OCI-M2 (cell line): ENCODE results near the gene DPH6.
"Not testable (repeated sequence)": the region's sequence is repeated elsewhere in the genome, so short reads cannot be mapped to it uniquely, and the experiment has no call there.

Source experiments
- DNase-seq: peaks from one replicate; lab custom pipeline; 2025; ENCODE audit not compliant: unreplicated experiment; lab: John Stamatoyannopoulos, UW

DPH6 gene

DNA sequence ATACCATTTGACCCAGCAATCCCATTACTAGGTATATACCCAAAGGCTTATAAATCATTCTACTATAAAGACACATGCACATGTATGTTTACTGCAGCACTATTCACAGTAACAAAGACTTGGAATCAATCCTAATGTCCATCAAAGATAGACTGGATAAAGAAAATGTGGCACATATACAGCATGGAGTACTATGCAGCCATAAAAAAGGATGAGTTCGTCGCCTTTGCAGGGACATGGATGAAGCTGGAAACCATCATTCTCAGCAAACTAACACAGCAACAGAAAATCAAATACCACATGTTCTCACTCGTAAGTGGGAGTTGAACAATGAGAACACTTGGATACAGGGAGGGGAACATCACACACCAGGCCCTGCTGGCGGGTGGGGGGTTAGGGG, 104.7 kb downstream of the DPH6 start:
- not testable (repeated sequence) for DNase-seq

DNA sequence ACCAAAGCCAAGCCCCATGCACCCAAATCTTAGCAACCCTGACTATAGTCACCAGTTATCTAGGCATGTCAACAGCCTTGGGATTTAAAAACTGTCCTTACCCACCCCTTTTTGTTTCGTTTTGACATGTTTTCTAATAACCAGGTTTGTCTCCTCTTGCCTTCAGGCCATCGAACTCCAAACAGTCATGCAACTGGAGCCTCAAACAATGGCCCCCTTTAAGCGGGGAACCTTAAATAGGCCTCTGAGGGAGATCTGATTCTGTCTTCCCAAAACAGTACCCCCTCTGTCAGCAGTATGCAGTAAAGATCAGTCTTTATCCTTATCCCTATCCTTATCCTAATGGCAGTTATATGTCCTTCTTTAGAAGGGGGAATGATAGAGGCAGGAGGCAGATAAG, 105.7 kb downstream of the DPH6 start:
- no peak for DNase-seq

DNA sequence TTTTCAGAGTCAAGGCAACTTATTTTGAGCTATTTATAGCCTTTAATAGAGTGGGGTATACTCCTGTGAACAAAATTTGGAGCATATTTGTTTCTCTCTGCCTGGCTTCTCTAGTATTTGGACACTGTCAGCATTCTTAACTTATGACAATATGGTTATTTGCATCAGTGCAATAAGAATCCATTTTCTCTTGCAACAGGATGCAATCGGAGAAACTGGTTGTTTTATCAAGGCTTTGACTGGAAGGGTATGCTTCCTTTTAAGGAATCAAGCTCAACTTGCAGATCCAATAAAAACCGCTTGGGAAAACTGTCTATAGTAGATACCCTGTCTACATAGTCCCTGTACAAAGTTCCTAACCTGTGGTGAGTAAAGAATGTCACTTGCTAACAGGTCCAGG, 106.7 kb downstream of the DPH6 start:
- DNase-seq: no peak

DNA sequence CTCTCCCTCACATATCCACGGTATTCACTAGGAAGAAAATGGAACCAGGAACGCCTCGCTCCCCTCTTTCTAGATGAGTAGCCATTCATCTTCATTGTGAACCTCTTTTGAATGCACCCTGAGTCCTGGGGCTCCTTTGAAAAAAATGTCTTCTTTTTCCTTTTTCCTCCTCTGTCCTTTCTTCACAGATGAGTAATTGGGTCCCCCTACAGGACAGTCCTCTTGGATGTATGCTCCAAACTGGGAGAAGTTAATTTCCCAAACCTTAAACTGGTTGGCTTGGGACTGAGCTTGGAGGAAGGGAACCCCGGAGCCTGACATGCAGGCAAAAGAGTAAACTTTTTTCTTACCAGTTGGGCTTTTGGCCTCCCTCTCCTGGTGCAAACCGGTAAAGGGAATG, 108.8 kb downstream of the DPH6 start:
- no peak for DNase-seq

DNA sequence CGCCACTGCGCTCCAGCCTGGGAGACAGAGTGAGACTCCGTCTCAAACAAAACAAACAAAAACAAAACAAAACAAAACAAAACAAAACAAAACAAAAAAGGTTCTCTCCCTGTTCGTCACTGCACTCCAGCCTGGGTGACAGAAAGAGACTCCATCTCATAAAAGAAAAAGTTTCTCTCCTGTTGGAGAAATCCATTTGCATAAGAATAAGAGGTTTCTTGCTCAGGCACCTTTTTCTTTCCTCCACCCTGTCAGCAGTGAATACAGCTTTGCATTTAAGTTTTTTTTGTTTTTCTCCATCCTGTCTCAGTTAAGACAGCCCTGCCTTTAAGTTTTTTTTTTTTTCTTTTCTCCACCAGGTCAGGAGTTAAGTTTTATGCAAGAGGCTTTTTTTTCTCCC, 109.5 kb downstream of the DPH6 start:
- DNase-seq: no peak

DNA sequence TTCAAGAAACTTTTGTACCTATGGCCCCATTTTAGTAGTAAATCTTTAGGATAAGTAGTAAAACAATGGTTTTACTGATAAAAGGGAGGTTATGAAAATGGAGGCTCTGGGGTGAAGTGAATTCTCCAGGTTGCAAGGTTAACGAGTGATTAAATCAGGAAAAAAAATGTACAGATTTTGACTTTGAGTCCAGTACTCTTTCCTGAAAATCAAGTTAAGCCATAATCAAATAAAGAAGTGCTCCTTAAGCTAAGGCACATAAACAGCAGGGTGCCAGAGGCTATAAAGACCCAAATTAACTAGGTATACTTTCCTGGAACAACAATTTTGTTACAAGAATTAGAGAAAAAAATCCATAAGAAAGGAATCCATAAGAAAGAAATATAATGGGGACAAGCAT, 114.7 kb downstream of the DPH6 start:
- no peak for DNase-seq

DNA sequence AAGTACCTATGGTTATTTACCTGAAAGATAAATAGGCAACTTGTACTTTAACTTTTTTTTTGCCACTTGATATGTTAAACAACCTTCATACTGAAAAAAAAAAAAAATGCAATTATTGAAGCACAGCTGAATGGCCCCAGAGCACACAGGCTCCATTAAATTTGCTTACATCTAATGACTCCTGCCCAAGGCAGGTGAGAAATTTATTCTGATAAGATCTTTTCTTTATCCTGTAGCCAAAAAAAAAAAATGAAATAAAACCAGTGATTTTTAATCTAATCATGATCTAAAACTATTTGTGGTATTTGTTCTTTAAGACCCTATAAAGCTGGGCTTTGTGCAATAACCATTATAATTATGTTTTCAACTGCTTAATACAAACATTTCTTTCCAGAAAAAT, 115.7 kb downstream of the DPH6 start:
- no peak for DNase-seq

DNA sequence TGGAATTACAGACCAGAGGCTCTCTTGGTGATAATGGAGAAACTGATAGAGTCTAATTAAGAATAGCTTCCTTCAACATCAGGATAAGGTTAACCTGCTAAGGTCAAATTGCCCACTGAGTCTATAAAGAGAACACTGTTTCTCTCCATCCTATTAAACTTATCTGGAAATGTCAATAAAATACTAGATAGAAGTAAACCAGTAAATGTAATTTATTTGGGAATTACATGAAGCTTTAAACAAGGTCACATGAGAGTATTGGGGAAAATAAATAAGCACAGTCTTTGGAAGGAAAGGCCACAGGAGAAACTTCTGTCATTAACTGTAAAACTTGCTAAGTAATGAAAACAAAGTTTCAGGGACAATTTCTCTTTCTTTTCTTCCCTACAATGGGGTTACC, 118.5 kb downstream of the DPH6 start:
- no peak for DNase-seq

DNA sequence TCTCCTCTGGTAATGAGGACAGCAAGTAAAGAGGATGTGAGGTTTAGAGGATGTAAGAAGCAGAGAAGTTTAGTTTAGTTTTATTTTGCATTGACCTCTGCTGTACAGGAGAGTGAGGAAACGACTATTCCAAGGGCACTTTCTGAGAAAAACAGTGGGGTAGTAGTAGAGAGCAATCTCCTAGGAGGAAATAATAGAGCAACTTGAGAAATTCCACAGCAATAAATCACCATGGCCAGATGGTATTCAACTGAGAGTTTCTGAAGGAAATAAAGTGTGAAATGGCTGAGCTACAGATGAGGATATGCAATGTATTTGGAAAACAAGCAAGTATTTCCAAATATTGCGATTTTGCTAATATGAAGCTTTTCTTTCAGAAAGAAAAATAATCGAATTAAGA, 118.9 kb downstream of the DPH6 start:
- DNase-seq: no peak

DNA sequence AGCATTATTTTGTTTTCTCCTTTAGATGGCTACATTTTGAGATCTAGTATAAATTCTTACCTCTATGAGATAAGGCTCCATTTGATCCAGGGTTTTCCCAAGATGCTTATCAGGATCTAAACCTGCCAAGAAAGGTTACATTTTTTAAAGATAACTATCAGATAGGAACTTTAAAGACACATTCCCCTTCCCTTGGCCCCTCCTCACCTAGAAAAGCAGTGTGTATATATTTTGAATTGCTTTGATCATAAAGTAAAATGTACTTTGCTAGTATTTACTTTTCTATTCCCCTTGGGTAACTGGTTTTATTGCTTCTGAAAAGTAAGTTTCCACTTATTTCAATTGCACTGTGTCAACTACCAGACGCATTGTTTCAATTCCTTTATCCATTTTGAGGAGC, 135.2 kb downstream of the DPH6 start:
- DNase-seq: no peak

DNA sequence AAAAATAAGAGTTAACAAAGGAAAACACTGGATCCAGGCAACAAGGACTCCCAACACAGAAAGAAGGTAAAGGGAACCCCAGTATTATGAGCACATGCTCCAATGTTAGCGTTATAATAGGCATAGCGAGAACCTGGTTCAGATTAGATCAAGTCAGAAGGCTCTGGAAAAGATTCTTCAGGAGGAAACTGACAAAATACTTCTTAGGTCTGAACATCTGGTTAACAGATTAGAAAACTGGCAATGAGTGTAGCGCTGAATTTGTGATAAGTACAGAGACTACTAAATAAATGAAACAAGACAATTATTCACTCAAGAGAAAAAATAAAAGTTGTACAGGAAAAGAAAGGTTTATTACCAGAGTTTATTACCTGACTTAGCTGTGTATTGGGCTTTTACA, 146.1 kb downstream of the DPH6 start:
- DNase-seq: no peak

DNA sequence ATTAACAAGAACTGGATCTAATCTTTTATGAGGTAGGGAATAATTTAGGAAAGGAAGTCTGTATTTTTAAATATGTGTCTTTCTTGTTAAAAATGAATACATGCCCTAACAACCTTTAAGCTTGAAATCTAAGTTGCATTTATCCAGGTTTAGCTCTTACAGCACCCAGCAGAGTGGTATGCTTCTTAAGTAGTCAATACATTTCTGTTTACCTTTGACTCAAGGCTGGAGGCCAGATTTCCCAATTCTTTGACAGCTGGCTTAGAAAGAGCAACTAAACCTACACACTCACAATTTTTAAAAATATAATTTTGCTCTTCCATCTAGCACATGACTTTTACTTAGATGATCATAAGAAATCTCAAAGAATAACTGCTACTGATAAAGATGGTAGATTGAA, 148.9 kb downstream of the DPH6 start:
- DNase-seq: no peak

DNA sequence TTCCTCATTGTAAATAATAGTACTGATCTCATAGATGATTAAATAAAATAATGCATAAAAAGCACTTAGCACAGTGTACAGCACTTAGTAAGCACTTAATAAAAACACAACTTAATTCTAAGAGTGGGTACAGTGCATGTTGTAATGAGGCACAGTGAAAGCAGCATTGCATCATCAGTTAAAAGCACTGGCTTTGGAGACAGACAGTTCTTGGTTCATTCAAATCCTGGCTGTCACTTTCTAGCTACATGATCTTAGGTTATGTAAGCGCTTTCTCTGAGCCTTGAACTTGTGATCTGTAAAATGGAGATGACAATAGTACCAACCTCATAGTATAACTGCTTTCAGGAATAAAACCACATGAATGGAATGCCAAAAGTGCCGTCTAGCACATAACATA, 151.5 kb downstream of the DPH6 start:
- no peak for DNase-seq

DNA sequence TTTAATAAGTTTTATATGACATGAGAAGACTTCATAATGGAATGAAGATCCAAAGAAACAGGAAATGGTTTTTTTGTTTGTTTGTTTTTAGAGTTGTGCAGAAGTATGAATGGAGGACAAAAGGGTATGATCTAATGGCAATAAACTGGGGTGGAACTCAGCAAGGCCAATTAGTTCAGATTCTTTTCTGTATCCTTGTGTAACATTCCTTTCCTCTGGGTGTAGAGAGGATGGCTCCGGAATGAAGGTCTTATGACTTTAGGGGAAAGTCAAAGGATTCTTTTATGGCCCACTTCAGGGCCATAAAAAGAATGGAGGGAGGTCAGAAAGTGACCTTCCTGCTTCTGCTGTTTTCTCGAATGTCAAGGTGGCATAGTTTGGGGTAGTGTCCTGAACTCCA, 152.6 kb downstream of the DPH6 start:
- no peak for DNase-seq

DNA sequence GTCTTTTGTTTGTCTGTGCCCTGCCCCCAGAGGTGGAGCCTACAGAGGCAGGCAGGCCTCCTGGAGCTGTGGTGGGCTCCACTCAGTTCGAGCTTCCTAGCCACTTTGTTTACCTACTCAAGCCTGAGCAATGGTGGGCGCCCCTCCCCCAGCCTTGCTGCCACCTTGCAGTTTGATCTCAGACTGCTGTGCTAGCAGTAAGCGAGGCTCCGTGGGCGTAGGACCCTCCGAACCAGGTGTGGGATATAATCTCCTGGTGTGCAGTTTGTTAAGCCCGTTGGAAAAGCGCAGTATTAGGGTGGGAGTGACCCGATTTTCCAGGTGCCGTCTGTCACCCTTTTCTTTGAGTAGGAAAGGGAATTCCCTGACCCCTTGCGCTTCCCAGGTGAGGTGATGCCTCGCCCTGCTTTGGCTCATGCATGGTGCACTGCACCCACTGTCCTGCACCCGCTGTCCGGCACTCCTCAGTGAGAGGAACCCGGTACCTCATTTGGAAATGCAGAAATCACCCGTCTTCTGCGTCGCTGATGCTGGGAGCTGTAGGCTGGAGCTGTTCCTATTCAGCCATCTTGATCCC, 154.5 kb downstream of the DPH6 start:
- DNase-seq: not testable (repeated sequence)

DNA sequence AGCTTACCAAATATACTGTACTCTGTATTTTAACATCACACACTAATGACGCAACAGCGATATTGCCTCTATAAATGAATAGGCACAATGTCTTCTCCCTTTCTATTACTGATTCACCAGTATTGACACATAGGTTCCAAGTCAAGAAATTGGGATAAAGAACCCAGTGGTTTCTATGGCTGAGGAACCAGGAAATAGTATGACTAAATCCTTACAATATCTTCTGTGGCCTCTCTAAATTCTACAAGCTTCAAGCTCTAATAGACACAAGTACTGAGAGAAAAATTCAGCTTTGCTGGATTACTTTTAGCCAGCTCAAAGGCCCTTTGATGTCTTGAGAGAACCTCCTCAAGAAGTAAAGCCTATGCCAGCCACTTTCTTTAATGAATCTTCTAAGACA, 162.5 kb downstream of the DPH6 start:
- no peak for DNase-seq

DNA sequence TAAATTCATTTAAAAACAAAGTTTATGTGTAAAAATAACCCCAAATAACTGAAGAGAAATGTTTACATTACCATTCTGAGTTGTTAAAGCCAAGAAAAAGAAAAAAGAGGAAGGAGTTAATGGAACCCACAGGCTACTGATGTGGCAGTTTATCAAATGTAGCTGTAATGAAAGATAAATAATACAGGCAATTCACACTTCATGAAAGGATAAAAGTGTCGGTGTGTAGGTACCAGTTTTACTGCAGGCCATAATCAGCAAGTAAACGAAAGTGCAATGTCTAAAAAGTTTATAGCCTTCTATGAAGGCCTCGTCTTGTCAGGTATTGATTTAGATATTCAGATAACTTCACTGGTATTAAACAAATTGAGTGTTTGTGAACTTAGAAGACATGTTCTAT, 164.6 kb downstream of the DPH6 start:
- DNase-seq: no peak

DNA sequence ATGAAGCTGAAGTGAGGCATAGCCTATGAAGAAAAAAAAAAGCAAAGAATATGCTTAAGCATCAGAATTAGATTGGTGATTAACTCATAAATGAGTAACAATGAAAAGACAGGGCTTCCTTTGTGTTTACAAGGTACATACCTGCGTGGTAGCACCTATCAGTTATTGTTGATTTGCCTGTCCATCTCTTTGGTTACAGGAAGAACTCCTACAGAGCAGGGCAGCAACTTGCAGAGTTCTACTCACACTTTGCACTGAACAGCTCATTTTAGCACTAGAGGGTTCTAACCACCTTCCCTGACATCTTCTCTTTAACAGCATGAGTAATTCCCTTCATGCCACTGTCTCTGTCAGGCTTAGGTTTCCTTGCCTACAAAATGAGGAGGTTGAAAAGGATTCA, 166.0 kb downstream of the DPH6 start:
- no peak for DNase-seq

DNA sequence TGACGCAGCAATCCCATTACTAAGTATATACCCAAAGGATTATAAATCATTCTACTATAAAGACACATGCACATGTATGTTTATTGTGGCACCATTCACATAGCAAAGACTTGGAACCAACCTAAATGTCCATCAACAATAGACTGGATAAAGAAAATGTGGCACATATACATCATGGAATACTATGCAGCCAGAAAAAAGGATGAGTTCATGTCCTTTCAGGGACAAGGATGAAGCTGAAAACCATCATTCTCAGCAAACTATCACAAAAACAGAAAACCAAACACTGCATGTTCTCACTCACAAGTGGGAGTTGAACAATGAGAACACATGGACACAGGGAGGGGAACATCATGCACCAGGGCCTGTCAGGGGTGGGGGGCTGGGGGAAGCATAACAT, 167.5 kb downstream of the DPH6 start:
- DNase-seq: not testable (repeated sequence)

DNA sequence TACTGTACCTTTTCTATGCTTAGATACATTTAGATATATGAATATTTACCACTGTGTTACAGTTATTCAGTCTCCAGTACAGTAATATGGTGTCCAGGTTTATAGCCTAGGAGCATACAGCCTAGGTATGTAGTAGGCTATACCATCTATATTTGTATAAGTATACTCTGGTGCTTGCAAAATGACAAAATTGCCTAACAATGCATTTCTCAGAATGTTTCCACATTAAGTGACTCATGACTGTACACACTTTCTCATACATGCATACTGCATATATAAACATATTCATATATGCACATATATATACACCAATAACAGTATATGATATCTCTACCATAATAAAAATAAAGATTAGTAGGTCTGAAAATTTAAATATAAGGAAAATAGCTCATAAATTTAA, 169.3 kb downstream of the DPH6 start:
- DNase-seq: no peak

DNA sequence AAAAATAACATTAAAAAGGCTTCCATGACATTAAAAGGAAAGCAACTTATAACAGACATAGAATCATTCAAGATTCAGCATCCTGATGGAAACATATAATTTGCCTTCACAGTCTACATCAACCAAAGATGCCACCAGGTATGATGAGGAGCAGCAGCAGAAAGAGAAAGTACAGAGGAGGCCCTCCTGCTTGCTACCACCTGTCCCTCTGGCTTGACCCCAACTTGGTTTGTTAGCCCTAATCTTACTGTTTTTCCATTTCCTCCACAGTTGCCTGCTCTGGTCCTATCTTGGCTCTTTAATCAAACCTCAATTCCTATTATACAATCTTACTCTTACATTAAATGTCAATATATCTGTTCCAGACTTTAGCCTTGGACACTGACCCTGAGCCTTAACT, 171.3 kb downstream of the DPH6 start:
- DNase-seq: no peak

DNA sequence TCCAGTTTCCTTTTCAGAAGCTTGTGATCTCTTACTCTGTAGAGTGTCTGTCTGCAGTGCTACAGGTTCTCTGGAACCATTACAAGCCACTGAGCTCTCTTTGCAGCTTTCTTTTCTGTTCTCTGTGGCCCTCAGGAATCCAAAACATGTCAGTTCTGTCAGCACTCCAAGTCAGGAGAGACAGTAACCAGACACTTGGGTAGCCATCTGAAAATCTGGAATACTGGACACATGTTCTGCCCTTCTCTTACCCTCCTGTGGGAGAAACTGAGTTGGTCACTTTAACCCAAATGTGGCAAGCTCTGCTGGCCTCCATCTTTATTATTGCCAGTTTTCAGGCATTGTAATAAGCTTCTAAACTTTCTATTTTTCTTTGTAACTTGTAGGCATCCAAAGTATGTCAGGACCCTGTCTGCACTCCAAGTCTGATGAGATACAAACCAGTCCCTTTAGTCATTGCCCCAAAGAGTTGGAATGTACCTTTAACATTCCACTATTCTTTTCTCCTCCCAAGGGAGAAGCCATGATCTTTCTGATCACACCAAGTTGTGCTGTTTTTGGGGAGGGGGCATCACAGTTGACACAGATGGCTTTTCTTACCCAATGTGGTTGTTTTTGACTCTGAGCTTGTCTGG, 183.7 kb downstream of the DPH6 start:
- DNase-seq: no peak

DNA sequence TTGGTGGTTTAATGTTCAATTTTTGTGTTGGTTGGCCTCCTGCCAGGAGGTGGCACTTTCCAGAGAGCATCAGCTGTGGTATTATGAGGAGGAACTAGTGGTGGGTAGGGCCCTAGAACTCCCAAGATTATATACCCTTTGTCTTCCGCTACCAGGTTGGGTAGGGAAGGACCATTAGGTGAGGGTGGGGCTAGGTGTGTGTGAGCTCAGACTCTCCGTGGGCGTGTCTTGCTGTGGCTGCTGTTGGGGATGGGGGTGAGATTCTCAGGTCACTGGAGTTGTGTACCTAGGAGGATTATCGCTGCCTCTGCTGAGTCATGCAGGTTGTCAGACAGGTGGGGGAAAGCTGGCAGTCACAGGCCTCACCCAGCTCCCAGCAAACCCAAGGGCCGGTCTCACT, 187.1 kb downstream of the DPH6 start:
- DNase-seq: no peak
